ENCODE results near the gene FIGN.

DNA sequence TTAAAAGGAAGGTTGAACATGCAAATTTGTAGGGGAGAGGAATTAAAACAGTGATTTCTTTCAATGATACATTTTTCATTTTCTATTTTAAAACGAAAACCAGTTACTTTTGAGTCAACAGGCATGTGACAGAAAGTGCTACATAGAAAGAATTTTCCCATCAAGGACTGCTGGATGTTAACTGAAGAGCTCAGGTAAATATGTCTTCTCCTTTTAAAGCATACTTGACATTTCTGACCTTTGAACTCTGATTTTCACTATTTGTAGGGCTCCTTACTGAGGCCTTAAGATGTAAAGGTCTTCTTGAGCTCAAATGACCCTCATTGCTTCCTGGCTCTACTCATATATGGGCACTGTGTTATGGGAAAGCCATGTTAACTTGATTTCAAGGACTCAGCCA, 32.4 kb downstream of the FIGN start:
- TF ChIP-seq SP4 (IDR thresholded peaks at IDR 0.05; ENCODE audit: low read length): no peak
- TF ChIP-seq CHD1 (IDR thresholded peaks at IDR 0.05; ENCODE audit: low read depth, low read length): no peak
- no peak for TF ChIP-seq JUND (IDR thresholded peaks at IDR 0.05; ENCODE audit: low read length)
- TF ChIP-seq, protein P1, sequence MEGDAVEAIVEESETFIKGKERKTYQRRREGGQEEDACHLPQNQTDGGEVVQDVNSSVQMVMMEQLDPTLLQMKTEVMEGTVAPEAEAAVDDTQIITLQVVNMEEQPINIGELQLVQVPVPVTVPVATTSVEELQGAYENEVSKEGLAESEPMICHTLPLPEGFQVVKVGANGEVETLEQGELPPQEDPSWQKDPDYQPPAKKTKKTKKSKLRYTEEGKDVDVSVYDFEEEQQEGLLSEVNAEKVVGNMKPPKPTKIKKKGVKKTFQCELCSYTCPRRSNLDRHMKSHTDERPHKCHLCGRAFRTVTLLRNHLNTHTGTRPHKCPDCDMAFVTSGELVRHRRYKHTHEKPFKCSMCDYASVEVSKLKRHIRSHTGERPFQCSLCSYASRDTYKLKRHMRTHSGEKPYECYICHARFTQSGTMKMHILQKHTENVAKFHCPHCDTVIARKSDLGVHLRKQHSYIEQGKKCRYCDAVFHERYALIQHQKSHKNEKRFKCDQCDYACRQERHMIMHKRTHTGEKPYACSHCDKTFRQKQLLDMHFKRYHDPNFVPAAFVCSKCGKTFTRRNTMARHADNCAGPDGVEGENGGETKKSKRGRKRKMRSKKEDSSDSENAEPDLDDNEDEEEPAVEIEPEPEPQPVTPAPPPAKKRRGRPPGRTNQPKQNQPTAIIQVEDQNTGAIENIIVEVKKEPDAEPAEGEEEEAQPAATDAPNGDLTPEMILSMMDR (IDR thresholded peaks at IDR 0.05; ENCODE audit: control extremely low read depth in 1 of 3, insufficient read depth in 1 of 3, low read depth in 1 of 3, low read length in 3 of 3): no peak
- TF ChIP-seq EGR1 (IDR thresholded peaks at IDR 0.05; ENCODE audit: borderline replicate concordance, low read depth, low read length): no peak
- no peak for TF ChIP-seq POLR2A (IDR thresholded peaks at IDR 0.05; ENCODE audit: control extremely low read depth in 1 of 2, low read depth in 2 of 2, low read length in 2 of 2)
- TF ChIP-seq SUZ12 (IDR thresholded peaks at IDR 0.05; ENCODE audit: low read length): no peak
- no peak for TF ChIP-seq ZNF274 (IDR thresholded peaks at IDR 0.05; ENCODE audit: borderline replicate concordance, extremely low read depth, low read length)
- TF ChIP-seq GABPA (IDR thresholded peaks at IDR 0.05; ENCODE audit: borderline replicate concordance, insufficient read depth, low read length): no peak
- no peak for TF ChIP-seq SP1 (IDR thresholded peaks at IDR 0.05; ENCODE audit: low read depth, low read length)

All from H1 (cell line).